Measurements from ENCODE around the gene ACP3.
"Not testable (repeated sequence)": the region's sequence is repeated elsewhere in the genome, so short reads cannot be mapped to it uniquely, and the experiment has no call there.

ACP3 gene, protein sequence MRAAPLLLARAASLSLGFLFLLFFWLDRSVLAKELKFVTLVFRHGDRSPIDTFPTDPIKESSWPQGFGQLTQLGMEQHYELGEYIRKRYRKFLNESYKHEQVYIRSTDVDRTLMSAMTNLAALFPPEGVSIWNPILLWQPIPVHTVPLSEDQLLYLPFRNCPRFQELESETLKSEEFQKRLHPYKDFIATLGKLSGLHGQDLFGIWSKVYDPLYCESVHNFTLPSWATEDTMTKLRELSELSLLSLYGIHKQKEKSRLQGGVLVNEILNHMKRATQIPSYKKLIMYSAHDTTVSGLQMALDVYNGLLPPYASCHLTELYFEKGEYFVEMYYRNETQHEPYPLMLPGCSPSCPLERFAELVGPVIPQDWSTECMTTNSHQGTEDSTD

DNA sequence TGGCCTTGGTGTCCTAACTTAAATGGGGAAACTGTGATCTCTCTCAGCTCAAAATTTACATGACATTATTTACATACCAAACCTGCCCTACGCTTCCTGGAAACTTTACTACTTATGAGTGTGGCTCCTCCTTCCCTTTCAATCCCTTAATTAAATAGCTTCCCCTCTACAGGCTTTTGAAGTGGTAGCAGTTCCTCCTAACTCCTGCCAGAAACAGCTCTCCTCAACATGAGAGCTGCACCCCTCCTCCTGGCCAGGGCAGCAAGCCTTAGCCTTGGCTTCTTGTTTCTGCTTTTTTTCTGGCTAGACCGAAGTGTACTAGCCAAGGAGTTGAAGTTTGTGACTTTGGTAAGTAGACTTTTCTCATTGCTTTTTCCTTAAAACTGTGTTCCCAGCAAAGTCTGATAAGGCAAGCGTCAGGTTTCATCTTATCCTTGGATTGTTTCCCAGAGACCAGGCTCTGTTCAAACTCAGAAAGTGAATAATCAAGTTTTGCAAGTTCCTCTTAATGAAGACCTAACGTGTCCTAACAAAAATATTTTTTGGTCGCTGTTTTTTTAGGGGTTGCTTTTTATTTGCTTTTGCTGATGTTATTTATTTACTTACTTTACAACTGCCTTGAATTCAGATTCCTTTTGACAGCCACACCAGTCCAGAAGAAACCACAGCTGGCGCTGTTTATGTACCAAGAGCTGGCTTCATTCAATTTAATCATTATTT is at the start of gene ACP3:
TSS of gene ACP3 (plus strand) at position 179 of the 720 bp plus-strand sequence. CDS start at position 229, 50 bp downstream.
- no peak for DNase-seq

DNA sequence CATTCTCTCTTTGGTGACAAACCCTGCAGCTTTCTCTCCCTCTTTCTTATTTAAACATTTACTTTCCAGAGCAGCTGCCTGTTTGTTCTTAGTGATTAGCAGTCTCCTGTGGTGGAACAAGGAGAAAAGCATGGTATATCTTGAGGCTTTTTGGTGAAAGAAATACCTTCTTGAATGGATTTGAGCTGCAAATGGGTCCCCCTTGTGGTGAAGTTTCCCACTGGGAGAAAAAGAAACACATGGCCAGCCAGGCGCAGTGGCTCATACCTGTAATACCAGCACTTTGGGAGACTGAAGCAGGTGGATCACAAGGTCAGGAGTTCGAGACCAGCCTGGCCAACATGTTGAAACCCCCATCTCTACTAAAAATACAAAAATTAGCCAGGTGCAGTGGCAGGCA is 48.3 kb upstream of the ACP3 start:
- no peak for DNase-seq

DNA sequence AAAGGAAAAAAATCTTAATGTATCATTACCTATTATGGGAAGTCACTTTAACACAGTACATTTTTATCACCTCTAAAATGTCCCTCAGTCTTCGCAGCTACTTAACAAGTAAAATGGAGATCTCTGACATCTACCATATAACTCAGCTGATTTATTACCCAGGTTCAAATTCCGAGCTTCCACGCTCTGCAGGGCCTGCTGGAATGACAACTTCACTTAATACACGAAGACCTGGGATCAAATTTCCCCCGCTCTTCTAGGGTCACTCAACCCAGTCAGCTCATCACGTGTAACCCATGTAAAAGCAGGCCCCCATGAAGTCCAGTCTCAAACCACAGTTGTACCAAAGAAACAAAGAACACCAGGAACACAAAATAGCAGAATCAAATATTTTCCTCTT is 44.2 kb upstream of the ACP3 start:
- DNase-seq: no peak

DNA sequence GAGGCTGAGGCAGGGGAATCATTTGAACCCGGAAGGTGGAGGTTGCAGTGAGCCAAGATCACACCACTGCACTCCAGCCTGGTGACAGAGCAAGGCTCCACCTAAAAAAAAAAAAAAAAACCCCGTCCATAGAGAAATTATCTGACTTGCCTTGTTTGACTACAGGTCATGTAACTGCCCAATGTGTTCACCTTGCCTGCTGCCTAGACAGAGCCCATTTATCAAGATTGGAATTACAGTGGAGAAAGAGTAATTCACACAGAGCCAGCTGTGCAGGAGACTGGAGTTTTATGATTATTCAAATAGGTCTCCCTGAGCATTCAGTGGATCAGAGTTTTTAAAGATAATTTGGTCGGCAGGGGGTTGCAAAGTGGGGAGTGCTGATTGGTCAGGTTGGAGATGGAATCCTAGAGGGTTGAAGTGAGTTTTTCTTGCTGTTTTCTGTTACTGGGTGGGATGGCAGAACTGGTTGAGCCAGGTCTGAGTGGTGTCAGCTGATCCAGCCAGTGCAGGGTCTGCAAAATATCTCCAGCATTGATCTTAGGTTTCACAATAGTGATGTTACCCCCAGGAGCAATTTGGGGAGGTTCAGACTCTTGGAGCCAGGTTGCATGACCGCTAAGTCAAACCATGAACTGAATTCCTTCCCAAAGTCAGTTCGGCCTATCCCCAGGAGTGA is 40.8 kb upstream of the ACP3 start:
- DNase-seq: no peak

DNA sequence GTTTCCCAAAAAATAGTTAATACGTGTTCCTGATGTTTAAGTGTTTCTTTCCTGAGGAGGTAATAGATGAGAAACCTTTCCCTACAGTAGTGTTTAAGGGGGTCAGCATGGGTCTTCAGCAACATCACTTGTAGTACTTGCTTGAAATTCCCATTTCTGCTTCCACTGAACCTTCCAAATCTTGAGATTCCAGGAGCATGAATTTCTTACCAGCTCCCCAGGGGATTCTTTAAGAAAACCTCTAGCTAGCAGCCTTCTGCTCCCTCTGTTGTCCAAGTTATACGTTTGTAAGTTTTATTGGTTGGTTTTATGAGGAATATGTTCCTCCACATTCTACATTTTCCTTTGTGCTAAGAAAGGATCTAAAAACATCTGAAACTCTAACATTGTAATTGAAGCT is 38.2 kb upstream of the ACP3 start:
- DNase-seq: no peak

DNA sequence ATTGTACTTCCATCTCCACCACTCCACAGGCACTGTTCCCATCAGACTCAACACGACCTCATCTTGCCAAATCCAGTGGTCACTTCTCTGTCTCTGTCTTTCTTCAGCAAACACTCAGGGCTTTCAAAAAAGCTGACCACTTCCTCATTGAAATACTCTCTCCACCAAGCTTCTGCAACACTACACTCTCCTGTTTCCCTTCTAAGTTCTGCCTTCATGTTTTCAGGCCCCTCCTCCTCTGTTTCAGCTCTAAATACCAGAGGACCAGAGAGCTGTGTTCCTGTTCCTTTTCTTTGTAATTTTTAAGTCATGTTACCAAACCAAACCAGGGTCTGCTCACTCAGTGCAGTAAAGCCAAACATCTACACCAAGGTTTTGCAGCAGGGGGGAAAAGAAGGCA is 33.8 kb upstream of the ACP3 start:
- no peak for DNase-seq

DNA sequence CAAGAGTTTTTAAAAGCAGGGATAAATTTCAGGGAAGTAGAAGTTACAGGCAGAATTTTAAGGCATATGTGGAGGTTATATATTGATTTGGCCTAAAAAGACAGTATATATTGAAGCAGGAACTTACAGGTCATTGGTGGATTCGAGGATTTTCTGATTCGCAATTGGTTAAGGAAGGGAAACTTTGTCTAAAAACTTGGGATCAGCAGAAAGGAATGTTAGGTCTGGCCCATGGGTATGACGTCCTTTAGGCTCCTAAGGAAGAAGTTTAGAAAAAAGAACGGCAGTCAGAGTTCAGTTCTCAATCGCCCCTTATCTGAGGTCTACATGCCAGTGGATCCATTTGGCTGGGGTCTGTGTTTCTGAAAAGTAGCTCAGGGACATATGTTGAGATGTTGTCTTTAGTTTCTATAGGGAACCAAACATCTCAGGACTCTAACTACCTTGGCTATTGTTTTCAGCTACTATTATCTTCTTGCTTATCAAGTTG is 33.2 kb upstream of the ACP3 start:
- no peak for DNase-seq

DNA sequence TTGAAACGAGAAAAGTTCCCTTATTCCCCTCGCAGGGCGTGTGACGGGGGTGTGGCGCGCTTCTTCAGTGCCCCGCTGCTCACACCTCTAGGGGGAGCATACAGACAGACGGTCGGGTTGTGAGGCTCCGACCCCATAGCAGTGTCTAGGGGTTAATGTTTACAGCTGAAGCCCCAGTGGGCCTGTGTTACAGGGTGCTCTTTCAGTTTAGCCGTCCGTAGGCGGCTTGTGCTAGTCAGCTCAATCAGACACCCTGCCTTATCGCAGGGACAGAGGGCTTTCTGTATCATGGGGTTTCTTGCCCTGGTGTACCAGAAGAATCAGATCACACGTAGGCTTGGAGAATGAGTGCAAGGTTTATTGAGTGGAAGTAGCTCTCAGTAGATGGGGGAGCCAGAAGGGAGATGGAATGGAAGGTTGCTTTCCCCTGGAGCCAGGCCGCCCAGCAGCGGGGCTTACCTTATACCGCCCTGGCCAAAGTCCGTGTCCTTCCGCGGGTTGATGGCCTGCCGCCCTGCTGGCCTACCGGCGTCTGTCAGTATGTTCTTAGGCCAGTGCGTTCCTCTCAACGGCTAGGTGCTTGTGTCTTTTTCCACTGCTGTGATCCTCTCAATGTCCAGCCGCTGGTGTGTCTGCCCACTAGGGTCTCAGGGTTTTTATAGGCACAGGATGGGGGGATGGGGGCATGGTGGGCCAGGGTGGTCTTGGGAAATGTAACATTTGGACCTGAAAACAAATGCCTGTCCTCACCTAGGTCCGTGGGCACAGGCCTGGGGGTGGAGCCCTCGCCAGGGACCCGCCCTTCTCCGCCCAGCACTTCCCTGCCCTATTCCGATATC is 32.2 kb upstream of the ACP3 start:
- DNase-seq: no peak

DNA sequence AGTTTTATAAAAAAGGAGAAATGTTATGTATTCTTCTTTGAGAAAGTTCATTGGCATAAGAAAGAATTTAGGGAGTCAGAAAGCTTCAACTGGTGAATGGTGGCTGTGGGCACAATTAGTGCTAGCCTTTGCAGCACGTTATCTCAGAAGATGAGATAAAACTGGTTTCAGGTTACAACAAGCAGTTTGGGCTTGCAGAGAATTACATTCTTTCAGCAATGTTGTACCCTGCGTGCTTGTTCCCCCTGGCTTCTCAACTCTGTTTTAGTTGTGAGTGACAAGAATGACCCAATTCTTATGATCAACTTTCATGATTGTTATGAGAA is 31.6 kb upstream of the ACP3 start:
- no peak for DNase-seq

DNA sequence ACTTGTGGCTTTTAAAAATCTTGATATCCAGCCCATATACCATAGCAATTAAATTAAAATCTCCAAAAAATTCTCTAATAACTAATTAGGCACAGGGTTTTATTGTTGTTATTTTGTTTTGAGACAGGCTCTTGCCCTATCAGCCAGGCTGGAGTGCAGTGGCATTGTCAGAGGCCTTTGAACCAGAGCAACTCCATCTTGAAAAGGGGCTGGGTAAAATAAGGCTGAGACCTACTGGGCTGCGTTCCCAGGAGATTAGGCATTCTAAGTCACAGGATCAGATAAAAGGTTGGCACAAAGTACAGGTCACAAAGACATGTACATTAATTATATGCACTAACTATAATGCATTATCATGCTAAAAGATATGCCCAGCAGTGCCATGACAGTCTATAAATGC is 31.2 kb upstream of the ACP3 start:
- no peak for DNase-seq

DNA sequence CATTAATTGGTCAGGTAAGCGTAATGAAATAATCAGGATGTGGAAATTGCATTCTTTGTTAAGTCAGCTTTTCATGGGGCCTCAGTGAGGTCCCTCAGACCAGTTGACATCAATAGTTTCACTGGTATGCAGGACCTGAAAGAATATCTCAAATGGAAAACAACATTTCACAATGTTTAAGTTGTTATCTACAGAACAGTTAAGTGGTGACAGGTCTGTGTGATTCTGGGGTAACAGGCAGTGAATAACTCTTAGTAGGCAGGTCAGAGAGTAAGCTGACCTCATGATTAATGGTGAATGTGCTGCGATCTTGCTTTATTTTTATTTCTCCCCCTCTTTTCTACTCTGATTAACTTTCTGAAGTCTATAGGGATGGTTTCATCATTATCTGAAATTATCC is 28.9 kb upstream of the ACP3 start:
- no peak for DNase-seq

DNA sequence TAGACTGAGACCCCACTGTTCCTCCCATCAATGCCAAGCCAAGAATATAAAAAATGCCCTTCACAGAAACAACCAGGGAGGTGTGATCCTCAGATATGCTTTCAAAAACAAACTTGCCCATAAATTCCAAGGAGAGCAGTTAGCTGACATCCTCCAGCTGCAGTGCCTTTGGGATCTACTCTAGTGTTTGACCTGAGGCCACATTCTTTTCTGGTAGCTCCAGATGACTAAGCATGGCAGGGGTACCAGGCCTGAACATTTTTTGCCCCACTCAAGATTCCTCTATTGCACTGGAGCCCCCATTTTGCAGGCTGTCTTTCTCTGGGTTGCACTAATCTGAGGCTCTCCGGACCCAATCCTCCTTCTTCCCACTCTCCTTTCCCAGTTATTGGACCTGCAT is 27.9 kb upstream of the ACP3 start:
- DNase-seq: no peak

DNA sequence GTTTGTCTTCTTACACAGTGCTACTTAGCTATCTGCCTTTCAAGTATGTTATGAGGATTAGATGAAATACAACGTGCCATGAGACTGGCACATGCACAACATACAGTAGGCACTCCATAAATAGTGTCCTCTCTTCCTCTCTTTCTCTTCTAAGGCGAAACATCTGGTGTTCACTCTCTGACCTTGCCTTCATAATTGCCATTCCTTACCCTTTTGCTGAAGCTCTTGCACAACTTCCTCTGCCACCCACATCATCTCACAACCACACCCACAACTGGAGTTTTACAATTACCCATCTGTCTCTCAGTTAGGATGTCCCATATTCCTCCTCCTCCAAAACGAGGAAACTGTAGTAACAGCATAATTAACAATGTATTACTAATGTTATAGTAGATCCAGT is 26.4 kb upstream of the ACP3 start:
- DNase-seq: no peak

DNA sequence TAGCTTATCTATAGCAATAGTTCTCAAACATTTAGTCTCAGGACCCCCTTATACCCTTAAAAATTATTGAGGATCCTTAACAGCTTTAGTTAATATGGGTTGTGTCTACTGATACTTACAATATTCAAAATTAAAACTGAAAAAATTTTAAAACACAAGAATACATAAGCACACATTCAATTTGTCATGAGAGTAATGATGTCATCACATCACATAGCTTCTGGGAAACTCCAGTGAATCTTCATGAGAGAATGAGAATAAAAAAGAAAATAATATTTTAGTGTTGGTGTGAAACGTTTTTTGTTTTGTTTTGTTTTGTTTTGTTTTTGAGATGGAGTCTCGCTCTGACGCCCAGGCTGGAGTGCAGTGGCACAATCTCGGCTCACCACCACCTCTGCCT is 25.2 kb upstream of the ACP3 start:
- DNase-seq: no peak

DNA sequence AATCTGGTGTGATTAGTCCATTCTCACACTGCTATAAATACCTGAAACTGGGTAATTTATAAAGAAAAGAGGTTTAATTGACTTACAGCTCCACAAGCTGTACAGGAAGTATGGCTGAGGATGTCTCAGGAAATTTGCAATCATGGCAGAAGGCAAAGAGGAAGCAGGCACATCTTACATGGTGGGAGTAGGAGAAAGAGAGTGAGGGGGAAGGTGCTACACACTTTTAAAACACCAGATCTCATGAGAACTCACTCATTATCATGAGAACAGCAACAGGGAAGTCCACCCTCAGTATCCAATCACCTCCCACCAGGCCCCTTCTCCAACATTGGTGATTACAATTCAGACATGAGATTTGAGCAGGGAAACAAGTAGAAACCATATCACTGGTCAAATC is 24.0 kb upstream of the ACP3 start:
- no peak for DNase-seq

DNA sequence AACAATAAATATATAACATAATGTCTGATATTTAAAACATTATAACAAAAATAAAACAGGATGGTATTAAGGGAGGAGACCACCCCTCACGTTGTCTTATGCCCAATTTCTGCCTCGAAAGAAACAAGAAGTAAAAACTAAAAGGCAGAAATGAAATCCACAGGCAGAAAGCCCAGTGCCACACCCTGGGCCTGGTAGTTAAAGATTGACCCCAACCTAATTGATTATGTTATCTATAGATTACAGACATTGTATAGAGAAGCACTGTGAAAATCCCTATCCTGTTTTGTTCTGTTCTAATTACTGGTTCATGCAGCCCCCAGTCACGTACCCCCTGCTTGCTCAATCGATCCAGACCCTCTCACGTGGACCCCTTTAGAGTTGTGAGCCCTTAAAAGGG is 22.3 kb upstream of the ACP3 start:
- no peak for DNase-seq

DNA sequence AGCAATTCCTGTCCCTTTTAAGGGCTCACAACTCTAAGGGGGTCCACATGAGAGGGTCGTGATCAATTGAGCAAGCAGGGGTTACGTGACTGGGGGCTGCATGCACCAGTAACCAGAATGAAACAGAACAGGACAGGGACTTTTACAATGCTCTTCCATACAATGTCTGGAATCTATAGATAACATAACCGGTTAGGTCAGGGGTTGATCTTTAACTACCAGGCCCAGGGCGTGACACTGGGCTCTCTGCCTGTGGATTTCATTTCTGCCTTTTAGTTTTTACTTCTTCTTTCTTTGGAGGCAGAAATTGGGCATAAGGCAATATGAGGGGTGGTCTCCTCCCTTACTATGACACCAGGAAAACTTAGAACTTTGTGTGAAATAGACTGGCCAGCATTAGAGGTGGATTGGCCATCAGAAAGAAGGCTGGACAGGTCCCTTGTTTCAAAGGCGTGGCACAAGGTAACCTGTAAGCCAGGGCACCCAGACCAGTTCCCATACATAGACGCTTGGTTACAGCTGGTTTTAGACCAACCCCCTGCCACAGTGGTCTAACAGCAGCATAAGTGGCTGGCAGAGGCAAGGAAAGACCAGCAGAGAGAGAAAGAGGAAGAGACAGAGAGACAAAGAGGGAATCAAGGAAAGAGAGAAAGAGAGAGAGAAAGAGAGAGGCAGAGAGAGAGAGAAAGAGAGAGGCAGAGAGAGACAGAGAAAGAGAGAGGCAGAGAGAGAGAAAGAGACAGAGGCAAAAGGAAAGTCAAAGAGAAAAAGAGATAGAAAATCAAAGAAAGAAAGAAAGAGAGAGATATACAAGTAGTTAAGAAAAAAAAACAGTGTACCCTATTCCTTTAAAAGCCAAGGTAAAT is 13.6 kb upstream of the ACP3 start:
- not testable (repeated sequence) for DNase-seq

DNA sequence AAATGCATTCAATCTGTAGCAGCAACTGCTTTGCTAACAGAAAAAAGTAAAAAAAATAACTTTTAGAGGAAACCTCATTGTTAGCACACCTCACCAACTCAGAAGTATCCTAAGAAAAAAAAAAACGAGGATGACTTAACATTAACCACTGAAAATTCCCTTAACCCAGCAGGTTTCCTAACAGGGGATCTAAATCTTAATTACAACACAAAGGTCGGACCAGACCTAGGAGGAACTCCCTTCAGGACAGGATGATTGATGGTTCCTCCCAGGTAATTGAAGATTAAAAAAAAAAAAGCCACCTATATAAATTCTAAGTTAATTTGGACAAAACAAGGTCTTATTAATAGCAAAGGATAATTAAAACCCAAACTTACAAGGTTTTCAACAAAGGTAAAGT is 12.9 kb upstream of the ACP3 start:
- DNase-seq: not testable (repeated sequence)

DNA sequence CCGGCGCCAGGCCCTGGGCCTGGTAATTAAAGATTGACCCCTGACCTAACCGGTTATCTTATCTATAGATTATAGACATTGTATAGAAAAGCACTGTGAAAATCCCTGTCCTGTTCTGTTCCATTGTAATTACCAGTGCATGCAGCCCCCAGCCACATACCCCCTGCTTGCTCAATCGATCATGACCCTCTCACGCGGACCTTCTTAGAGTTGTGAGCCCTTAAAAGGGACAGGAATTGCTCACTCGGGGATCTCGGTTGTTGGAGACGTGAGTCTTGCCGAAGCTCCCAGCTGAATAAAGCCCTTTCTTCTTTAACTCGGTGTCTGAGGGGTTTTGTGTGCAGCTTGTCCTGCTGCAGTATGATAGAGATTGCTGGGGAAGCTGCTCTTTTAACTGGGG is 7.2 kb upstream of the ACP3 start:
- DNase-seq: not testable (repeated sequence)

DNA sequence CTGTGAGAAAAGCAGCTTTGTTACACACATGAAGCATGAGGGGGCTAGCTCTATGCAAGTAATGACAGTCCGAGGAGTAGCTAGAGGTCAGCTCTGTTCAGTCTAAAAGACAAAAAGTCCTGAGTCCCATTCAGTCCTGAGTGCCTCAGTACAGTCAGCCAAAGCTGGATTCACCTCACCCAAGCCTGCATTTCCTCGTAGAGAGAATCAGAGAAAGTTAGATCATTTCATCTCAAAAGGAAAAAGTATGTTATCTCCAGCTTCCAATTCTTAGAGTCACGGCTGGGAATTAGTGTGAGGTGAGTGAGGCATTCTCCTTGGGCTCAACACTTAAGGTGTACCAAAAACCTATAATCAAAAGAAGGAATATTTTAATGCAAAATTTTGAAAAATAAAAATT is 5.9 kb upstream of the ACP3 start:
- DNase-seq: no peak

DNA sequence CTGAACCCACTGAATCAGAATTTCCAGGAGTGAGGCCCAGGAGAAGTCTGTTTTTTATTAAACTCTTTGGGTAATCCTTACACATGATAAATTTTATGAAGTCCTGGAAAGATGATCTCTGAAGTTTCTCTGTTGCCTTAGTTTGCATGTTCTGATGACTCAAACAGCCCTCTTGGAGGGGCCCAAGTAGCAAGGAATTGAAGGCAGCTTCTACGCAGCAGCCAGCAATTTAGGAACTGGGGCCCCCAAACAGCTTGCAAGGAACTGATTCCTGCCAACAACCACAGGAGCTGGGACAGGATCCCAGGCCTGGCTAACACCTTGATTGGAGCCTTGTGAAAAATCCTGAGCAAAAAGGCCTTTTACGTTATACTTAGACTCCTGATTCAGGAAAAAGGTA is 5.4 kb upstream of the ACP3 start:
- no peak for DNase-seq

DNA sequence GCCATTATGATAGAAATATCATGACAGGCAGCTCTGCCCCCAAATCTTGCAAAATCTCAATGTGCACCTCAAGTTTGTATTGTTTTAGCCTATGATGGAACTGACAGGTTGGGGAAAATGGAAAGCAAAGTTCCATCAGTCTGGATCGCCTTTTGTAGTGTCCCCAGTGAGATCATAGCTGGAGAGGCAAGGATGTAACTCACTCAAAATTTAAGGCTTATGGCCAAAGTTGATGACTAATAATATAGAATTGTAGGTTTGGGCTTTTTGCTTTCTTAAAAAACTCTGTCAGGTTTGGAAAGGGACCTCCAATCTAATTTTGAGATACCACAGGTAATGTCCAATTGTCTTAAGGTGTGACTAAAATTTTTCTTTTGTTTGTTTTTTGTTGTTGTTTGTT is 1.4 kb upstream of the ACP3 start:
- no peak for DNase-seq
